Activated CD4-positive, alpha-beta memory T cell treated with anti-CD3 and anti-CD28 coated beads for 36 hours (primary cell): ENCODE data around the gene SULT1A3. TPM values are rescaled to one million over a fixed set of nuclear protein-coding genes. Genes with fewer than 3 reads are reported as not detected.

Experiments
- CTCF ChIA-PET: fragments of 350-600 bp; sonication (Branson Sonifier 250); formaldehyde crosslinking; loops from one replicate; lab custom pipeline; 2021; ENCODE audit warnings: antibody characterized with exemption, inconsistent platforms; lab: Charles Lee
- POLR2A ChIA-PET: fragments of 350-600 bp; sonication (Branson Sonifier 250); formaldehyde crosslinking; loops from one replicate; lab custom pipeline; 2021; ENCODE audit warnings: antibody characterized with exemption; lab: Charles Lee
- DNase-seq: peaks from one replicate; pipeline ENCODE4 v3.0.0-alpha.2; 2020
- H3K27ac Mint-ChIP-seq: one replicate; pipeline ENCODE4 v1.8.0; 2021; ENCODE audit warnings: mixed read lengths
- H3K27me3 Mint-ChIP-seq: one replicate; pipeline ENCODE4 v1.8.0; 2021; ENCODE audit warnings: mixed read lengths
- H3K36me3 Mint-ChIP-seq: one replicate; pipeline ENCODE4 v1.8.0; 2021; ENCODE audit warnings: mixed read lengths
- H3K4me1 Mint-ChIP-seq: one replicate; pipeline ENCODE4 v1.8.0; 2021; ENCODE audit warnings: low read depth, mixed read lengths
- H3K4me3 Mint-ChIP-seq: one replicate; pipeline ENCODE4 v1.8.0; 2021; ENCODE audit warnings: mild to moderate bottlenecking, mixed read lengths
- H3K9me3 Mint-ChIP-seq: one replicate; pipeline ENCODE4 v1.8.0; 2021; ENCODE audit warnings: mixed read lengths
- intact Hi-C: fragments of 100-400 bp; cut with micrococcal nuclease; formaldehyde crosslinking; loops from one replicate; pipeline ENCODE4 v1.15.1; 2023
- total RNA-seq, 2 experiments: library from RNA; stranded (reverse); gene quantifications; one replicate each; pipeline ENCODE4 v1.2.3, GENCODE V29; 2021

Gene SULT1A3
- total RNA-seq, 2 experiments from 2014 or later: 14.2 to 15.2 TPM

- H3K9me3 Mint-ChIP-seq: no peaks in the 10 kb centered on the region
- peaks cover 11% of the 10 kb centered on the region for H3K36me3 Mint-ChIP-seq
- peaks cover 8% of the 10 kb centered on the region for H3K4me1 Mint-ChIP-seq
- POLR2A ChIA-PET: no interaction called here
- no peak for DNase-seq
- intact Hi-C loops: no loop called here
- CTCF ChIA-PET: interaction anchor here (1.2 kb wide), 1 partner anchor 418 kb away, joined by 3 read pairs; no protein-coding TSS in a partner anchor
- no peaks in the 10 kb centered on the region for H3K27me3 Mint-ChIP-seq
- H3K4me3 Mint-ChIP-seq: no peak overlapping the region
- H3K27ac Mint-ChIP-seq: no peak overlapping the region
Observed at GRCh38 chr16:30179931-30180330, 19.1 kb upstream of the SULT1A3 start.

DNA sequence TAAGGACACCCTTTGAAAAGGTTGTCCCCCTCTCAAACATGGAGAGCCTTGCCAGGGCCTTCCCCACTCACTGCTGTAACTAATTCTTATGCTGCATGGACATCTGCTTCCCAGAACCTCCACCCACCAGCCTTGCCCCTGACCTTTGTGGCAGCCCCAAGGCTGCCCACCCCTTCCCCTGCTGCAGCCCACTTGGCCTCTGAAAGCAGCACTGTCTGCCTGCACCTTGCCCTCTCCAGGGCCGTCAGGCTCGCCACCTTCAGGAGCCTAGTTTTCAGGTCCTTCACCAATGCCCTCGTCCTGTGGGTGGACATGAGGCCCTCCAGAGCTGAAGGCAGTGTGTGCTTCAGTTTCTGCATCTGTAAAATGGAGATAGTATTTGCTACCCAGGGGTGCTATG, 18.3 kb upstream of the SULT1A3 start:
- Mint-ChIP-seq H3K4me1 (peaks cover 8% of the 10 kb centered on the region), H3K4me3 (no peak overlapping the region), H3K27ac (no peak overlapping the region), H3K36me3 (peaks cover 17% of the 10 kb centered on the region), H3K9me3 (no peaks in the 10 kb centered on the region), H3K27me3 (no peaks in the 10 kb centered on the region)
- intact Hi-C loops: no loop called here
- ChIA-PET POLR2A (no interaction called here), CTCF (no interaction called here)
- no peak for DNase-seq

DNA sequence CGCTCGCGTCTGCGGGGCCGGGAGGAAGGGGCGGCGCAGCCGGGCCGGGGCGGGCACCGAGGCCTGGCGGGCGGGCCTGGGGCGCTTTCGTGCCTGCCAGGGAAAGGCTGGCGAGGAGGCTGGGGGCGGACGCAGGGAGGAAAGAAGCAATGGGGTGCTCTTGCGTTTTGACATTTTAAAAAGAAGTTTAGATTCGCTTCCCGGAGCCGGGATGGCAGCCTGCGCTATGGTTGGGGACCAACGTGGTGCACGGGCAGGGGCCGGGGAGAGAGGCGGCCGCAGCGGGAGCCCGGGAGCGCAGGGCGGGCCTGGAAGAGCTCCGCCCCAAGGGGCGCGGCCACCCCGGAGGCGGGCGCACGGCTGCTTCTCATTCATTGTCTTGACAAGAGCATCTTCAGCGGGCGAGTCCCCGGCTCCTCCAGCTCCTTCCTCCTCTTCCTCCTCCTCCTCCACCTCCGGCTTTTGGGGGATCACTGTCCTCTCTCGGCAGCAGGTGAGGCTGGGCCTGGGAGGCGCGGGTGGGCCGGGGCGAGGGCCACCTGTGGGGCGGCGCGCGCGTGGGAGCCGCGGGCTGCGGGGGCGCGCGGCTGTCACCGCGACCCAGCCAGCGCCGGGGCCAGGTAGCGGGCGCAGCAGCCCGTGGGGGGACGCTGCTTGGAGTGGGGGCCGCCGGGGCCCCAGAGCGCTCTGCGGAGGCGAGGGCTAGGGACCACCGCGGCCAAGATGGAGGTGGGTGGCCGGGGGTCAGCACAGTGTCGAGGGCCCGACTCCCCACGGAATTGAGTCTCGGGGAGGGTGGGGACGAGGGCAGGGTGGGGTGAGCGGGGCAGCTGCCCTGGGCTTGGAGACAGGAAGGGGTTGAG, 15.6 kb upstream of the SULT1A3 start, which contains the start of gene CORO1A:
Gene CORO1A (plus strand): TSS at position 370 of the 863 bp plus-strand sequence. CDS start 1,608 bp downstream, outside the sequence.
- ChIA-PET POLR2A (interaction anchor here (0.8 to 2.7 kb wide), 10 partner anchors 60 to 247 kb away, joined by 3 to 10 read pairs (median 4); partner anchors contain the start of genes ALDOA, DCTPP1, GDPD3 and MAPK3), CTCF (interaction anchor here (1.5 to 4.3 kb wide), 4 partner anchors 40 to 226 kb away, joined by 3 to 32 read pairs (median 7); partner anchors contain the start of genes GDPD3 and TBX6)
- intact Hi-C loops: no loop called here
- DNase-seq: peak; percentile 92
- H3K9me3 Mint-ChIP-seq: no peaks in the 10 kb centered on the region
- H3K27me3 Mint-ChIP-seq: no peaks in the 10 kb centered on the region
- H3K27ac Mint-ChIP-seq: peak within 1 kb of the TSS; percentile 100
- peaks cover 40% of the 10 kb centered on the region for H3K36me3 Mint-ChIP-seq
- peaks cover 24% of the 10 kb centered on the region for H3K4me1 Mint-ChIP-seq
- H3K4me3 Mint-ChIP-seq: peak within 1 kb of the TSS; percentile 100

GRCh38 chr16:30184096-30184890, 14.8 kb upstream of the SULT1A3 start:
- intact Hi-C loops: no loop called here
- CTCF ChIA-PET: interaction anchor here (1.8 to 4.3 kb wide), 4 partner anchors 41 to 93 kb away, joined by 5 to 32 read pairs (median 10); partner anchors contain the start of genes GDPD3 and TBX6

DNA sequence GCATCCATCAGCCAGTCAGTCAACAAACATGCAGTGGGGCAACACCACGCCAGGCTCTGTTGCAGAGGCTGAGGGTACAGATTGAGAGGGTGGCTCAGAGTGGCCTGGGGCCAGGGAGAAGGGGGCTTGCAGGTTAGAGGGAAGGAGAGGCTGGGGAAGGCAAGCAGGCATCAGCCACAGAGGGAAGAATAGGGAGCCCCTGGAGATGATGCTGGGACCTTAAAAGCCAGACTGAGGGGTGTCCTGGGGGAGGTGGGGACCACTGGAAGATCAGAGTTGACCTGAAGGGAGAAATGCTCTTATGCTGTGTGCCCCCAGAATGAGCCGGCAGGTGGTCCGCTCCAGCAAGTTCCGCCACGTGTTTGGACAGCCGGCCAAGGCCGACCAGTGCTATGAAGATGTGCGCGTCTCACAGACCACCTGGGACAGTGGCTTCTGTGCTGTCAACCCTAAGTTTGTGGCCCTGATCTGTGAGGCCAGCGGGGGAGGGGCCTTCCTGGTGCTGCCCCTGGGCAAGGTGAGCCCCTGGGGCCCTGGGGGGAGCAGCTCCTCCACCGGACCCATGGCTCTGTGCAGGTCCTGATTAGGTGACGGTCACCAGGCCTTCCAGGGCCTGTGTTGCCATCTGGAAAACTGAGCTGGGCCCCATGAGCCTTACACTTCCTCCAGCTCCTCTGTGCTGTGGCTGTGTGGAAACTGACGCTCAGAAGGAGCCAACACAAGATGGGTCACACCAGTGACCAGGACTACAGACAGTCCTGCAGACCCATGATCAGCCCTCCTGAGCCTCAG, 14.0 kb upstream of the SULT1A3 start:
- Mint-ChIP-seq H3K4me3 (peak overlapping the region; percentile 100), H3K9me3 (no peaks in the 10 kb centered on the region), H3K36me3 (peaks cover 40% of the 10 kb centered on the region), H3K27ac (peak overlapping the region; percentile 100), H3K4me1 (peaks cover 24% of the 10 kb centered on the region), H3K27me3 (no peaks in the 10 kb centered on the region)
- intact Hi-C loops: no loop called here
- ChIA-PET POLR2A (interaction anchor here (1.0 to 2.7 kb wide), 9 partner anchors 71 to 387 kb away, joined by 3 to 12 read pairs (median 4); partner anchors contain the start of genes ALDOA, TBX6, YPEL3 and ZNF688), CTCF (interaction anchor here (0.6 to 4.3 kb wide), 7 partner anchors 64 to 359 kb away, joined by 3 to 32 read pairs (median 4); partner anchors contain the start of genes GDPD3, PPP4C and TBX6)
- no peak for DNase-seq

More at GRCh38 chr16:30184096-30184890, 14.8 kb upstream of the SULT1A3 start:
- peak overlapping the region; percentile 100 for H3K4me3 Mint-ChIP-seq
- H3K9me3 Mint-ChIP-seq: no peaks in the 10 kb centered on the region
- peaks cover 24% of the 10 kb centered on the region for H3K4me1 Mint-ChIP-seq
- H3K36me3 Mint-ChIP-seq: peaks cover 40% of the 10 kb centered on the region
- H3K27ac Mint-ChIP-seq: peak overlapping the region; percentile 100
- DNase-seq: peak; percentile 87
- POLR2A ChIA-PET: interaction anchor here (1.0 to 2.7 kb wide), 6 partner anchors 70 to 246 kb away, joined by 3 to 12 read pairs (median 8); partner anchors contain the start of genes ALDOA, DCTPP1, GDPD3 and TBX6
- H3K27me3 Mint-ChIP-seq: no peaks in the 10 kb centered on the region

- peak overlapping the region; percentile 100 for H3K27ac Mint-ChIP-seq
- POLR2A ChIA-PET: interaction anchor here (0.8 to 2.7 kb wide), 10 partner anchors 62 to 908 kb away, joined by 3 to 12 read pairs (median 6); partner anchors contain the start of genes ALDOA, MAPK3, TBX6 and YPEL3
- DNase-seq: peak; percentile 92
- no peaks in the 10 kb centered on the region for H3K27me3 Mint-ChIP-seq
- no peaks in the 10 kb centered on the region for H3K9me3 Mint-ChIP-seq
- peak overlapping the region; percentile 100 for H3K4me3 Mint-ChIP-seq
- H3K4me1 Mint-ChIP-seq: peaks cover 24% of the 10 kb centered on the region
- H3K36me3 Mint-ChIP-seq: peaks cover 40% of the 10 kb centered on the region
- CTCF ChIA-PET: interaction anchor here (0.6 to 4.3 kb wide), 8 partner anchors 65 to 360 kb away, joined by 3 to 32 read pairs (median 4); partner anchors contain the start of genes GDPD3, PPP4C, TBC1D10B and TBX6
- intact Hi-C loops: no loop called here
Observed at GRCh38 chr16:30185683-30186421, 13.2 kb upstream of the SULT1A3 start.

DNA sequence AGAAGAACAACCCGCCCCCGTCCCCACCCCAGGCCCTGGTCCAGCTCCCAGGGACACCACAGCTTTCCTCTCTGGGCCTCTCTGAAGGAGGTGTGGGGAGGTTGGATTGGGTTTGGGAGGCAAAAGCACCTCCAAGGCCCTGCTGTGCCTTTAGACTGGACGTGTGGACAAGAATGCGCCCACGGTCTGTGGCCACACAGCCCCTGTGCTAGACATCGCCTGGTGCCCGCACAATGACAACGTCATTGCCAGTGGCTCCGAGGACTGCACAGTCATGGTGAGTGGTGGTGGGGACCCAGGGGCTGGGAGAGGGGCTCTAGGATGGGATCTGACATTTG, 12.6 kb upstream of the SULT1A3 start:
- ChIA-PET CTCF (interaction anchor here (0.8 to 4.3 kb wide), 7 partner anchors 66 to 223 kb away, joined by 3 to 32 read pairs (median 5); partner anchors contain the start of genes GDPD3, PPP4C, TBC1D10B and TBX6), POLR2A (interaction anchor here (0.8 to 2.5 kb wide), 7 partner anchors 63 to 907 kb away, joined by 3 to 12 read pairs (median 7); partner anchors contain the start of genes ALDOA, MAPK3, TBX6 and YPEL3)
- Mint-ChIP-seq H3K27me3 (no peaks in the 10 kb centered on the region), H3K27ac (peak overlapping the region; percentile 100), H3K4me1 (peaks cover 24% of the 10 kb centered on the region), H3K9me3 (no peaks in the 10 kb centered on the region), H3K36me3 (peaks cover 40% of the 10 kb centered on the region), H3K4me3 (peak overlapping the region; percentile 100)
- intact Hi-C loops: no loop called here
- no peak for DNase-seq

- Mint-ChIP-seq H3K4me3 (peak overlapping the region; percentile 100), H3K36me3 (peaks cover 40% of the 10 kb centered on the region), H3K27me3 (no peaks in the 10 kb centered on the region), H3K4me1 (peaks cover 22% of the 10 kb centered on the region), H3K27ac (peak overlapping the region; percentile 100), H3K9me3 (no peaks in the 10 kb centered on the region)
- peak; percentile 84 for DNase-seq
- intact Hi-C loops: no loop called here
- CTCF ChIA-PET: interaction anchor here (0.9 to 4.3 kb wide), 5 partner anchors 75 to 222 kb away, joined by 3 to 32 read pairs (median 4); partner anchors contain the start of gene TBX6
- POLR2A ChIA-PET: interaction anchor here (0.9 to 1.8 kb wide), 5 partner anchors 64 to 222 kb away, joined by 4 to 8 read pairs (median 7); partner anchors contain the start of genes ALDOA, MAPK3, TBX6 and YPEL3
Observed at GRCh38 chr16:30186782-30187555, 12.1 kb upstream of the SULT1A3 start.

GRCh38 chr16:30187556-30187865, 11.5 kb upstream of the SULT1A3 start:
- CTCF ChIA-PET: interaction anchor here (0.9 to 1.3 kb wide), 3 partner anchors 75 to 122 kb away, joined by 3 to 4 read pairs (median 3); partner anchors contain the start of gene TBX6
- H3K4me3 Mint-ChIP-seq: peak overlapping the region; percentile 100
- intact Hi-C loops: no loop called here
- peak overlapping the region; percentile 100 for H3K27ac Mint-ChIP-seq
- no peak for DNase-seq
- H3K4me1 Mint-ChIP-seq: peaks cover 17% of the 10 kb centered on the region
- no peaks in the 10 kb centered on the region for H3K9me3 Mint-ChIP-seq
- peaks cover 40% of the 10 kb centered on the region for H3K36me3 Mint-ChIP-seq
- POLR2A ChIA-PET: interaction anchor here (0.9 kb wide), 1 partner anchor 95 kb away, joined by 5 read pairs; the partner anchor contains the start of gene TBX6
- H3K27me3 Mint-ChIP-seq: no peaks in the 10 kb centered on the region
